HUES48 (cell line): Measurements from ENCODE around the gene CARM1.
"Not testable (repeated sequence)": the region's sequence is repeated elsewhere in the genome, so short reads cannot be mapped to it uniquely, and the experiment has no call there.

Source experiments
- H3K27ac ChIP-seq: one replicate; pipeline ENCODE4 v1.7.0; 2013; ENCODE audit warnings: low read depth, low read length, inconsistent platforms
- H3K27me3 ChIP-seq: 2 replicates; pipeline ENCODE4 v1.6.1; 2013; ENCODE audit warnings: mild to moderate bottlenecking, low read length; ENCODE audit not compliant: control insufficient read depth, insufficient read depth
- H3K36me3 ChIP-seq: 2 replicates; pipeline ENCODE4 v1.6.1; 2013; ENCODE audit warnings: low read length; ENCODE audit not compliant: control insufficient read depth, insufficient read depth
- H3K4me1 ChIP-seq: 2 replicates; pipeline ENCODE4 v1.6.1; 2013; ENCODE audit warnings: mild to moderate bottlenecking, low read length; ENCODE audit not compliant: control insufficient read depth, insufficient read depth
- H3K4me3 ChIP-seq: 2 replicates; pipeline ENCODE4 v1.5.1; 2013; ENCODE audit warnings: mild to moderate bottlenecking, low read depth, low read length
- H3K9ac ChIP-seq: 2 replicates; pipeline ENCODE4 v1.6.1; 2013; ENCODE audit warnings: mild to moderate bottlenecking, low read depth, low read length, moderate library complexity
- H3K9me3 ChIP-seq: 2 replicates; pipeline ENCODE4 v1.6.1; 2013; ENCODE audit warnings: low read length; ENCODE audit not compliant: control insufficient read depth, insufficient read depth

The CARM1 gene

GRCh38 chr19:10835089-10835753 lies 36.1 kb upstream of the CARM1 start:
- H3K4me3 ChIP-seq = peak overlapping the region; percentile 58
- H3K9ac ChIP-seq = no peak overlapping the region; the same call in 1 of the 2 replicates
- peaks cover 28% of the 10 kb centered on the region for H3K36me3 ChIP-seq
- H3K27me3 ChIP-seq = no peaks in the 10 kb centered on the region
- H3K4me1 ChIP-seq = no peaks in the 10 kb centered on the region
- peak overlapping the region; percentile 23 for H3K27ac ChIP-seq
- peaks cover 7% of the 10 kb centered on the region for H3K9me3 ChIP-seq

- no peaks in the 10 kb centered on the region for H3K4me1 ChIP-seq
- peak within 1 kb of the TSS; percentile 100 for H3K27ac ChIP-seq
- H3K36me3 ChIP-seq = peaks cover 28% of the 10 kb centered on the region
- peak within 1 kb of the TSS; percentile 75 for H3K4me3 ChIP-seq
- no peaks in the 10 kb centered on the region for H3K27me3 ChIP-seq
- H3K9ac ChIP-seq = peak within 1 kb of the TSS; percentile 91
- H3K9me3 ChIP-seq = peaks cover 7% of the 10 kb centered on the region
Measured at GRCh38 chr19:10835754-10836478, 35.4 kb upstream of the CARM1 start, which contains the start of gene TMED1. Gene TMED1, minus strand, starts transcription at chr19:10836212. Its CDS starts 21 bp downstream, at chr19:10836191.

- H3K4me1 ChIP-seq = no peaks in the 10 kb centered on the region
Measured at GRCh38 chr19:10836479-10837330, 34.6 kb upstream of the CARM1 start.

GRCh38 chr19:10837649-10838048 lies 33.7 kb upstream of the CARM1 start:
- H3K9me3 ChIP-seq, H3K27me3 ChIP-seq, H3K4me1 ChIP-seq: not testable (repeated sequence)

More at GRCh38 chr19:10836479-10837330, 34.6 kb upstream of the CARM1 start:
- Histone ChIP-seq H3K27me3 (no peaks in the 10 kb centered on the region), H3K36me3 (peaks cover 23% of the 10 kb centered on the region), H3K9me3 (peaks cover 7% of the 10 kb centered on the region), H3K4me3 (peak overlapping the region; percentile 75), H3K9ac (peak overlapping the region; percentile 91), H3K27ac (peak overlapping the region; percentile 100)

GRCh38 chr19:10838377-10838776 lies 33.0 kb upstream of the CARM1 start:
- Histone ChIP-seq H3K27me3 (no peaks in the 10 kb centered on the region), H3K27ac (no peak overlapping the region), H3K9me3 (peaks cover 7% of the 10 kb centered on the region), H3K4me3 (no peak overlapping the region), H3K9ac (no peak overlapping the region), H3K4me1 (no peaks in the 10 kb centered on the region), H3K36me3 (peaks cover 7% of the 10 kb centered on the region)

More at GRCh38 chr19:10837649-10838048, 33.7 kb upstream of the CARM1 start:
- H3K36me3 ChIP-seq = peaks cover 14% of the 10 kb centered on the region
- not testable (repeated sequence) for H3K4me3 ChIP-seq, H3K9ac ChIP-seq, H3K27ac ChIP-seq

GRCh38 chr19:10839114-10840050 lies 32.0 kb upstream of the CARM1 start:
- no peaks in the 10 kb centered on the region for H3K27me3 ChIP-seq

GRCh38 chr19:10842788-10843187 lies 28.6 kb upstream of the CARM1 start:
- Histone ChIP-seq H3K9ac (no peak overlapping the region), H3K36me3 (no peaks in the 10 kb centered on the region), H3K9me3 (no peaks in the 10 kb centered on the region), H3K27ac (no peak overlapping the region), H3K27me3 (no peaks in the 10 kb centered on the region), H3K4me1 (no peaks in the 10 kb centered on the region), H3K4me3 (no peak overlapping the region)

More at GRCh38 chr19:10839114-10840050, 32.0 kb upstream of the CARM1 start:
- peaks cover 7% of the 10 kb centered on the region for H3K9me3 ChIP-seq
- no peak overlapping the region for H3K9ac ChIP-seq
- H3K4me3 ChIP-seq = no peak overlapping the region
- H3K27ac ChIP-seq = no peak overlapping the region
- H3K36me3 ChIP-seq = no peaks in the 10 kb centered on the region
- H3K4me1 ChIP-seq = no peaks in the 10 kb centered on the region

GRCh38 chr19:10846500-10847202 lies 24.7 kb upstream of the CARM1 start:
- no peak overlapping the region for H3K9ac ChIP-seq
- no peaks in the 10 kb centered on the region for H3K27me3 ChIP-seq
- no peaks in the 10 kb centered on the region for H3K9me3 ChIP-seq
- H3K36me3 ChIP-seq = no peaks in the 10 kb centered on the region
- no peak overlapping the region for H3K27ac ChIP-seq
- no peaks in the 10 kb centered on the region for H3K4me1 ChIP-seq
- no peak overlapping the region for H3K4me3 ChIP-seq

- no peak within 1 kb of the TSS for H3K9ac ChIP-seq
- H3K4me1 ChIP-seq = no peaks in the 10 kb centered on the region
- H3K9me3 ChIP-seq = no peaks in the 10 kb centered on the region
- no peaks in the 10 kb centered on the region for H3K36me3 ChIP-seq
- H3K27ac ChIP-seq = no peak within 1 kb of the TSS
- no peak within 1 kb of the TSS for H3K4me3 ChIP-seq
- no peaks in the 10 kb centered on the region for H3K27me3 ChIP-seq
Measured at GRCh38 chr19:10848230-10848856, 23.0 kb upstream of the CARM1 start, which contains the start of gene C19orf38. Gene C19orf38, plus strand, starts transcription at chr19:10848415. Its CDS starts 94 bp downstream, at chr19:10848509.
